KMS-11 (cell line): ENCODE data around the gene SPINK2.
A peak's percentile ranks its signal among the peaks of the same experiment; 100 is the strongest.

Experiments
- H2AFZ ChIP-seq: fragments of 200-600 bp; sonication (generic); 2 replicates; pipeline ENCODE4 v1.6.1; 2016; ENCODE audit warnings: antibody characterized with exemption, mixed run types, low read depth
- H3K27ac ChIP-seq: fragments of 200-600 bp; sonication (generic); 2 replicates; pipeline ENCODE4 v1.6.1; 2016; ENCODE audit warnings: mild to moderate bottlenecking, mixed run types
- H3K27me3 ChIP-seq: fragments of 200-600 bp; sonication (generic); 2 replicates; pipeline ENCODE4 v1.6.1; 2017; ENCODE audit warnings: mild to moderate bottlenecking, low read depth, mixed run types, moderate library complexity; ENCODE audit not compliant: insufficient read depth
- H3K36me3 ChIP-seq: fragments of 200-600 bp; sonication (generic); 2 replicates; pipeline ENCODE4 v1.6.1; 2017; ENCODE audit warnings: mild to moderate bottlenecking, mixed run types; ENCODE audit not compliant: insufficient read depth
- H3K4me1 ChIP-seq: fragments of 200-600 bp; sonication (generic); 2 replicates; pipeline ENCODE4 v1.6.1; 2016; ENCODE audit warnings: mild to moderate bottlenecking, low read depth, mixed run types; ENCODE audit not compliant: poor library complexity, severe bottlenecking
- H3K4me2 ChIP-seq: fragments of 200-600 bp; sonication (generic); 2 replicates; pipeline ENCODE4 v1.7.0; 2016; ENCODE audit warnings: mild to moderate bottlenecking, mixed run types
- H3K4me3 ChIP-seq: fragments of 200-600 bp; sonication (generic); IDR thresholded peaks from 2 replicates; pipeline ENCODE4 v1.6.1; 2017; ENCODE audit warnings: low read depth, low read length, mixed read lengths; ENCODE audit not compliant: insufficient read depth
- H3K79me2 ChIP-seq: fragments of 200-600 bp; sonication (generic); 2 replicates; pipeline ENCODE4 v1.6.1; 2016; ENCODE audit warnings: low read depth, mixed run types; ENCODE audit not compliant: insufficient read depth
- H3K9ac ChIP-seq: fragments of 200-600 bp; sonication (generic); 2 replicates; pipeline ENCODE4 v1.6.1; 2016; ENCODE audit warnings: mild to moderate bottlenecking, mixed run types
- H4K20me1 ChIP-seq: fragments of 200-600 bp; sonication (generic); 2 replicates; pipeline ENCODE4 v1.6.1; 2016; ENCODE audit warnings: mild to moderate bottlenecking, mixed run types; ENCODE audit not compliant: insufficient read depth
- TF ChIP-seq, protein P1 (sequence below): fragments of 200-600 bp; sonication (generic); conservative IDR thresholded peaks from 2 replicates; pipeline ENCODE4 v1.6.1; 2017; ENCODE audit warnings: low read depth, mild to moderate bottlenecking, antibody characterized with exemption, low read length, moderate library complexity, mixed read lengths

Gene SPINK2

GRCh38 chr4:56760183-56760582 is 61.3 kb downstream of the SPINK2 start:
- H3K4me1 ChIP-seq = peaks cover 62% of the 10 kb centered on the region
- H3K27me3 ChIP-seq = no peaks in the 10 kb centered on the region
- H3K27ac ChIP-seq = no peak overlapping the region
- no peaks in the 10 kb centered on the region for H4K20me1 ChIP-seq
- H3K9ac ChIP-seq = no peak overlapping the region
- 0 out of 2 replicates have a peak overlapping the region, but pooled peaks have one; percentile 0 for H2AFZ ChIP-seq
- H3K79me2 ChIP-seq = no peaks in the 10 kb centered on the region
- peak overlapping the region; percentile 23; the same call in 1 of the 2 replicates for H3K4me2 ChIP-seq
- TF ChIP-seq, protein P1, sequence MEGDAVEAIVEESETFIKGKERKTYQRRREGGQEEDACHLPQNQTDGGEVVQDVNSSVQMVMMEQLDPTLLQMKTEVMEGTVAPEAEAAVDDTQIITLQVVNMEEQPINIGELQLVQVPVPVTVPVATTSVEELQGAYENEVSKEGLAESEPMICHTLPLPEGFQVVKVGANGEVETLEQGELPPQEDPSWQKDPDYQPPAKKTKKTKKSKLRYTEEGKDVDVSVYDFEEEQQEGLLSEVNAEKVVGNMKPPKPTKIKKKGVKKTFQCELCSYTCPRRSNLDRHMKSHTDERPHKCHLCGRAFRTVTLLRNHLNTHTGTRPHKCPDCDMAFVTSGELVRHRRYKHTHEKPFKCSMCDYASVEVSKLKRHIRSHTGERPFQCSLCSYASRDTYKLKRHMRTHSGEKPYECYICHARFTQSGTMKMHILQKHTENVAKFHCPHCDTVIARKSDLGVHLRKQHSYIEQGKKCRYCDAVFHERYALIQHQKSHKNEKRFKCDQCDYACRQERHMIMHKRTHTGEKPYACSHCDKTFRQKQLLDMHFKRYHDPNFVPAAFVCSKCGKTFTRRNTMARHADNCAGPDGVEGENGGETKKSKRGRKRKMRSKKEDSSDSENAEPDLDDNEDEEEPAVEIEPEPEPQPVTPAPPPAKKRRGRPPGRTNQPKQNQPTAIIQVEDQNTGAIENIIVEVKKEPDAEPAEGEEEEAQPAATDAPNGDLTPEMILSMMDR = no peak
- H3K36me3 ChIP-seq = no peaks in the 10 kb centered on the region
- no peak overlapping the region for H3K4me3 ChIP-seq
